Epithelial cell of proximal tubule (primary cell): ENCODE data around the gene HDAC8. TPM values are rescaled to one million over a fixed set of nuclear protein-coding genes. Genes with fewer than 3 reads are reported as not detected.
"Not testable (repeated sequence)": the region's sequence is repeated elsewhere in the genome, so short reads cannot be mapped to it uniquely, and the experiment has no call there.

Source experiments
- DNase-seq: peaks from one replicate; pipeline ENCODE4 v3.0.0-alpha.2; 2011; ENCODE audit warnings: low read depth
- H3K4me3 ChIP-seq: 2 replicates; pipeline ENCODE4 v1.5.1; 2011; ENCODE audit warnings: low read depth, mild to moderate bottlenecking, low read length
- total RNA-seq: library from RNA; depleted of rRNA; stranded (reverse); fragments of >200 nt; gene quantifications from 2 replicates; pipeline ENCODE4 v1.2.3, GENCODE V29; 2015
- TF ChIP-seq, protein P1 (sequence below): conservative IDR thresholded peaks from 2 replicates; pipeline ENCODE4 v1.5.1; 2012; ENCODE audit warnings: low read depth, mild to moderate bottlenecking, low read length

Gene HDAC8
- total RNA-seq, 1 donor from 2014 or later = 13.2 TPM

GRCh38 chrX:72408885-72409284 lies 163.8 kb downstream of the HDAC8 start:
- H3K4me3 ChIP-seq = no peak overlapping the region
- no peak for DNase-seq
- TF ChIP-seq, protein P1, sequence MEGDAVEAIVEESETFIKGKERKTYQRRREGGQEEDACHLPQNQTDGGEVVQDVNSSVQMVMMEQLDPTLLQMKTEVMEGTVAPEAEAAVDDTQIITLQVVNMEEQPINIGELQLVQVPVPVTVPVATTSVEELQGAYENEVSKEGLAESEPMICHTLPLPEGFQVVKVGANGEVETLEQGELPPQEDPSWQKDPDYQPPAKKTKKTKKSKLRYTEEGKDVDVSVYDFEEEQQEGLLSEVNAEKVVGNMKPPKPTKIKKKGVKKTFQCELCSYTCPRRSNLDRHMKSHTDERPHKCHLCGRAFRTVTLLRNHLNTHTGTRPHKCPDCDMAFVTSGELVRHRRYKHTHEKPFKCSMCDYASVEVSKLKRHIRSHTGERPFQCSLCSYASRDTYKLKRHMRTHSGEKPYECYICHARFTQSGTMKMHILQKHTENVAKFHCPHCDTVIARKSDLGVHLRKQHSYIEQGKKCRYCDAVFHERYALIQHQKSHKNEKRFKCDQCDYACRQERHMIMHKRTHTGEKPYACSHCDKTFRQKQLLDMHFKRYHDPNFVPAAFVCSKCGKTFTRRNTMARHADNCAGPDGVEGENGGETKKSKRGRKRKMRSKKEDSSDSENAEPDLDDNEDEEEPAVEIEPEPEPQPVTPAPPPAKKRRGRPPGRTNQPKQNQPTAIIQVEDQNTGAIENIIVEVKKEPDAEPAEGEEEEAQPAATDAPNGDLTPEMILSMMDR = no peak

GRCh38 chrX:72405136-72405535 lies 167.5 kb downstream of the HDAC8 start:
- not testable (repeated sequence) for H3K4me3 ChIP-seq, DNase-seq

DNA sequence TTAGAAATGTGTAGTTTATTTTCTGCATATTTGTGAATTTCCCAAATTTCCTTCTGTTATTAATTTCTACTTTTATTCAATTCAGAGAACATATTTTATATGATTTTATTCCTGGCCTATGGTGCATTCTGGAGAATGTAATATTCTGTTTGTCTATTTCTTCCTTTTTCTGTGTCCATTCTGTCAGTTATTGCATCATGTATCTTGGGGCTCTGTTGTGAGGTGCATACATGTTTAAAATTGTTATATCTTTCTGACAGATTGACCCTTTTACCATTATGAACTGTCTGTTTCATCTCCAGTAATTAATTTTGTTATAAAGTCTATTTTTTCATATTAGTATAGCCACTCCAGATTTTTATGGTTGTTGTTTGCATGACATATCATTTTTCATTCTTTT lies 170.0 kb downstream of the HDAC8 start:
- DNase-seq = no peak
- no peak overlapping the region for H3K4me3 ChIP-seq
- TF ChIP-seq, protein P1 = no peak

DNA sequence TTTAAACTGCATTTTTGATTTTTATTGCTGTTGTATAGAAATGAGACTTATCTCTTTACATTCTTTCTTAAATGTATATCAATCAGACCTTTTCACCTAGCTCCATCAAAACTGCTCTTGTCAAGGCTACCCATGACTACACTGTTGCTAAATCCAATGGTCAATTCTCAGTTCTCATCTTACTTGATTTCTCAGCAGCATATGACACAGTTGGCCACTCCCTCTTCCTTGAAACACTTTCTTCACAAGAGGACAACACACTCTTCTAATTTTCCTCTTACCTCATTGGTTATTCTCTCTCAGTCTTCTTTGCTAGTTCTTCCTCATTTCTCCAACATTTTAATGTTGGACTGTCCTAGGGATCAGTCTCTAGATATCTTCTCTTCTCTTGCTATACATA lies 172.8 kb downstream of the HDAC8 start:
- TF ChIP-seq, protein P1 = no peak
- no peak for DNase-seq
- H3K4me3 ChIP-seq = no peak overlapping the region

DNA sequence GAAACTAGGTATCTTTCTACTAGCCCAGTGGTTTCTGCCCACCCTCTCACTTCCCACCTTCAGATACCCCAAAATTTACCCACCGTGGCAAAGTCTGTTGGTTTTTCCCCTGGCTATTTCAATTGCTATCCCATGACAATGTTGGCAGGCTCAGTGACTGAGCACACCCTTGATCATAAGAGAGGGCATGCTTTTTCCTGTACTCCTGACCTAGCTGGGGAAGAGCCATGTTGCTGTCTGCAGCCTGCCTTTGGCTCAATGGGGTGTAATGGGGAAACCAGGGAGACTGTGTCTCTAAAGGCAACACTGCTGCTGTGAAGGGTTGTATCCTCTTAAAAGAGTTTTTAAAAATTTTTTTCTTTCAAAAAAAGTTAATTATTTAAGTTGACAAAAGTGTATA lies 176.5 kb downstream of the HDAC8 start:
- TF ChIP-seq, protein P1 = no peak
- no peak overlapping the region for H3K4me3 ChIP-seq
- no peak for DNase-seq

DNA sequence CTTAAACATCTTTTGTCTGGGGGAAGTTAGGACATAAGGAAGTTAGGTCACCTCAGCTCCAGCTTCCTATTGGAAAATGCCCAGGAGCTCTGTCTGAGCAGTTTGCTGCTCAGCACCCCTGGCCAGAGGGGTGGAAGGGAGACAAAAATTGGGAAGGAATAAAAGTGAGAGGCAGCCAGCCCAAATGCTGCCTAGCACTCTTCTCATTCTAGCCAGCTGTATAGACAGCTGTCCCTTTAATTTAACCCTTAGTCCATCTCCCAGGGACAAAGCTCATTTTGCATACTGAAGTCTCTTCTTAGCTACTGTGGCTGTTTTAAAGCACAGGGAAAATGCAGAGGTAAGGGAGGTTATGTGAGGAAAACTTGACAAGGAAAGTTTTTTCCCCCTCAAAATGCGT lies 177.4 kb downstream of the HDAC8 start:
- DNase-seq = no peak
- H3K4me3 ChIP-seq = no peak overlapping the region
- TF ChIP-seq, protein P1 = no peak

DNA sequence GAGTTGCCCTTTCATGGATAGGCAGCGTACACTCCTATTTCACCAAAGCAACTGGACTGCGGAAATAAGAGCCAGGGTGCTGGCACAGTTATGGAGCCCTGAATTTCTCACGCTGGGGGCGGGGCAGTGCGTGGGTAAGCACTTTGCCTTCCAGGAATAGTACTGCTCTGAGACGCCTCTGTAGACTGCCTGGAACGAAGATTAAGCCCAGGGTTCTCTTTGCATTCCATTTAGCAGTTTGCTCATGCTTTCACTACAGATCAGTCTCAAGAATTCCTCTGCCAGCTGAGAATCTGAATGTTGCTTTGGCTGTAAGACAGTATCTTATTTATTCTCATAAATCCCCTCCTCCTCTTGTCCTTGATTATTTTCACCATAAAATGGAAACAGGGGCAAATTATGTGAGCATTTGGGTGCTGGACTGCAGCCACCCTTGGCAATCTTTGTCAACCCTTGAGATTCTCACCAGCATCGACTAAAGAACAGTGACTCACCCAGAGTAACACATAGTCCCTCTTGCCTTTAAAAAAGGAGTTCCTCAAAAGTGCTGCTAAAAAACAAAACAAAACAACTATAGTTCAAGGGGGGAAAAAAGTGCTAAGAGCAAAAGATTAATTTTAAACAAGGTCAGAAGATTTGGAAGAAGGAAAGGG lies 178.0 kb downstream of the HDAC8 start:
- H3K4me3 ChIP-seq = no peak overlapping the region
- TF ChIP-seq, protein P1 = no peak
- no peak for DNase-seq
